Measurements from ENCODE around the gene HTR3B. TPM values are rescaled to one million over a fixed set of nuclear protein-coding genes. Genes with fewer than 3 reads are reported as not detected.
"Not testable (repeated sequence)": the region's sequence is repeated elsewhere in the genome, so short reads cannot be mapped to it uniquely, and the experiment has no call there.

Gene HTR3B
- total RNA-seq, 1 donor from 2014 or later = not detected

DNA sequence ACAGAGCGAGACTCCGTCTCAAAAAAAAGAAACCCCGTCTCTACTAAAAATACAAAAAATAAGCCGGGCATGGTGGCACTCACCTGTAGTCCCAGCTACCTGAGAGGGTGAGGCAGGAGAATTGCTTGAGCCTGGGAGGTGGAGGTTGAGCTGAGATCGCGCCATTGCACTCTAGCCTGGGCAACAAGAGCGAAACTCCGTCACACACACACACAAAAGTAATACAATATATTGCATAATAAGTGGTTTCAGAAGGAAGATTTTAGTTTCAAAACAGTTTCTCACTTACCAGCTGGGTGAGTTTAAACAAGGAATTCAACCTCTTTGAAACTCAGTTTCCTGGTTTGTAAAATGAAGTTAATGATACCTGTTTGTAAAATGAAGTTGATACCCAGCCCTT is 37.7 kb downstream of the HTR3B start:
- DNase-seq (ENCODE audit: low spot score) = no peak

DNA sequence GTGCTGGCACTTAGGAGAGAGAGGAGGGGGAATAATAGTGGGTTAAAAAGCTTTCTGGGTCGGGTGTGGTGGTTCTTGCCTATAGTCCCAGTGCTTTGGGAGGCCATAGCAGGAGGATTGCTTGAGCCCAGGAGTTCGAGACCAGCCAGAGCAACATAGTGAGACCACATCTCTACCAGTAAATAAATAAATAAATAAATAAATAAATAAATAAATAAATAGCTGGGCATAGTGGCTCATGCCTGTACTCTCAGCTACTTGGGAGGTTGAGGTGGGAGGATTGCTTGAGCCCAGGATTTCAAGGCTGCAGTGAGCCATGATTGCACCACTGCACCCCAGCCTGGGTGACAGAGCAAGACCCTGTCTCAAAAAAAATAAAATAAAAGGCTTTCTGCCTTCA is 41.6 kb downstream of the HTR3B start:
- not testable (repeated sequence) for DNase-seq (ENCODE audit: low spot score)

DNA sequence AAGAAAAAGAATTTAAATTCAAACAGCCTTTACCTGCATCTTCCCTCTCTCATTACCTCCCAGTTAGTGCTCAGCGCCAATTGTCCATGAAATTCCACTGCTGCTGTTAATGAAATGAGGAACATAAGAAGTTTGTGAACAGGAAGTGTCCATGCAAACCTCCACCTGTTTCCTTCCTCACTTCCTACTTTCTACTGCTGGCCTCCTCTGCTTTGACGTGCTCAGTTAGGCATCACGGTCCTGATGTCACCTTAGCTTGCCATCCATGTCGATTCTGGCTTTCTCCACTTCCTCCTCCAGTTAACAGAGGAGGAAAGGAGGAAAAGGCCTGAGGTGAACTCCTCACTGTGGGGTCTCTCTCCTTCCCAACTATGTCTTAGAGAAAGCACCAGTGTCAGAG is 43.4 kb downstream of the HTR3B start:
- no peak for DNase-seq (ENCODE audit: low spot score)

DNA sequence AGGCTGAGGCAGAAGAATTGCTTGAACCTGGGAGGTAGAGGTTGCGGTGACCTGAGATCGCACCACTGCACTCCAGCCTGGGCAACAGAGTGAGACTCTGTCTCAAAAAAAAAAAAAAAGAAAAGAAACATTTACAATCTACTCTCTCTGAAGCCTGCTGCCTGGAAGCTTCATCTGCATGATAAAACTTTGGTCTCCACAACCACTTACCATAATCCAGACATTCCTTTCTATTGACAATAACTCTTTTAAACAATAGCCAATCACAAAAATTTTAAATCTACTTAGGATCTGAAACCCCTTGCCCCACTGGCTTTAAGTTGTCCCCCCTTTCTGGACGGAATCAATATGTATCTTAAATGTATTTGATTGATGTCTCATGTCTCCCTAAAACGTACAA is 45.3 kb downstream of the HTR3B start:
- DNase-seq (ENCODE audit: low spot score) = no peak

DNA sequence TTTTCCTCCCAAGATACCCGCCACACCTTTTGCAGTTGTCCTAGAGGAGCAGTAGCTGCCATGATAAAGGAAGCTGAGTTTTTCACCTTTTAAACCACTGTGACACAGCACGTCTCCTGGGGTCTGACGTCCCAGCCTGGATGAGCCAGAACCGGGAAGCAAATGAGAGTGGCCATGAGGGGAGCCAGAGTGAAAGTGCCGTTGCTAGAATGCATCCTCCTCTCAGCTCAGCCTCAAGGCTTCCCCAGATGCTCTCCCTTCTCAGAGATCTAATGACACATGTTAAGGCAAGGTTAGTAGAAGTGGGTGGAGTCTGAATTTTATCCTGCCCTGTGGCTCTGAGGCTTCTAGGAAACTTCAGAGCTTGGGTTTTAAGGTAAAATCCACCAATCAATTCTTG is 46.9 kb downstream of the HTR3B start:
- DNase-seq (ENCODE audit: low spot score) = no peak

DNA sequence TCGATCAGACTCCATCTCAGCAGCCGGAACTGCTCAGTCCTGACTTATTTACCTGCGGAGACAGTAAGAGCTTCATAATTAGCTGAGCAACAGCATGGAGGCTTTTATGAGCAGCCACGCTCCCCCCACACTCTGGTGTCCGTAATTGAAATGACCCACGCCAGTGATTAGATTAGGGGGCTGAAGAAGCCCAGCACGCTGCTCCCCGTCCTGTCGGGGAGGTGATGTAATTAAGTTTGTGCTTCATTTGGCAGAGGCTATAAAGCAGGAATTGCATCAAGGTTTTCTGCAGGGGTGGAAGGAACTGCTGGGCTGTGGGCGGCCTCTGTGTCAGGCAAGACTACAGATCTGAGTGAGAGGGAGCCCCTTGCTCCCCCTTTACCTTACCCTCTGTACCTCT is 47.5 kb downstream of the HTR3B start:
- DNase-seq (ENCODE audit: low spot score) = no peak

DNA sequence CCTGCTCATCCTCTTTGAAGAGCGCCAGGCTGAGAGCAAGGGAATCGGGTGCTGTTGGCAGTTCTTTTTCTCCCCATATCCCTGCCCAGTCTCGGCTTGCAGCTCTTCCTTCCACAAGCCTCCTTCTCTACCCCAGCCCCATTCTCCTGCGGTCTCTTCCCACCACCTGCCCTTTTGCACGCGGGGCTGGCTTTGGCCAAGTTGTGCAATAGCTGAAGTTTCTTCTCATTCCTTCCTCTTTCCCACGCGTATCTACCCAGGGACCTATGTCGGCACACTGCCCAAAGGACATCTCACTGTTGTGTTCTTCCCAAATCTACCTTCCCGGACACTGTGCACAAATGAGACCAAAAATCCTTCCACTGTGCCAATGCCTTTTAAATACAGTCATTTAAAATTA is 48.0 kb downstream of the HTR3B start:
- DNase-seq (ENCODE audit: low spot score) = no peak

DNA sequence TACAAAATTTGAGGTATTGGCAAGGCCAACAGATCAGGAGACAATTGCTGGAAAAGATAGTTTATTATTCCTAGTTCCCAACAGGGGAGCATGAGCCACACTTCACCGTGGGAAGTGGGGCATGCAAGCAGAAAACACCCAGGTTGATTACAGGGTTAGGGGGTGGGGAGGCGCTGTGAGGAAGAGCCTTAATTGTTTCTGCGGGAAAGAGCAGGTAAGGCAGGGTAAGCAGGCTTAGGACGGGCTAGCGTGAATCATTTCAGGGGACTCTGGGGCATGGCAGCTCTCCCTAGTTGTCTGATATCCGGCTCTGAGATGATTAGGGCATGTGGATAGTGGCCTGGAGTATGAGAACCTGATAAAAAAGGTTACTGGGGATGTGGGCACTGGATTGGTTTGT is 49.6 kb downstream of the HTR3B start:
- DNase-seq (ENCODE audit: low spot score) = no peak

DNA sequence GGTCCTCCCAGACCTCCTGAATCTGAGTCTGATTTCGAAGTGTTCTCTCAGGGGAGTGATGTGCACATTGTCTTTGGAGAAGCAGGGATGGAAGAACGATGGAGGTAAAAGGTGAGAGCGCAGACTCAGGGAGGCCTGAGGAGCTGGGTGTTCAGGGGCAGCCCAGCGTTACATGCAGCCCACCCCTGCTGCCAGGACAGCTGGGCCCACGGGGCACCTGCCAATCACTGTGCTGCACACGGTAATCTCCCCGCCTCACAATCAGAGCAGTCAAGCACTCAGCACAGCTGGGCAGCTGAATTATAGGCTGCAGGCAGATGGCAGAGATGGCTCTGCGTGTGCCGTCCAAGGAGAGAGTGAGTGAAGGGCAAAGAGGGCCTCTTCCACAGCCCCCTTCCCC is 52.4 kb downstream of the HTR3B start:
- DNase-seq (ENCODE audit: low spot score) = no peak

DNA sequence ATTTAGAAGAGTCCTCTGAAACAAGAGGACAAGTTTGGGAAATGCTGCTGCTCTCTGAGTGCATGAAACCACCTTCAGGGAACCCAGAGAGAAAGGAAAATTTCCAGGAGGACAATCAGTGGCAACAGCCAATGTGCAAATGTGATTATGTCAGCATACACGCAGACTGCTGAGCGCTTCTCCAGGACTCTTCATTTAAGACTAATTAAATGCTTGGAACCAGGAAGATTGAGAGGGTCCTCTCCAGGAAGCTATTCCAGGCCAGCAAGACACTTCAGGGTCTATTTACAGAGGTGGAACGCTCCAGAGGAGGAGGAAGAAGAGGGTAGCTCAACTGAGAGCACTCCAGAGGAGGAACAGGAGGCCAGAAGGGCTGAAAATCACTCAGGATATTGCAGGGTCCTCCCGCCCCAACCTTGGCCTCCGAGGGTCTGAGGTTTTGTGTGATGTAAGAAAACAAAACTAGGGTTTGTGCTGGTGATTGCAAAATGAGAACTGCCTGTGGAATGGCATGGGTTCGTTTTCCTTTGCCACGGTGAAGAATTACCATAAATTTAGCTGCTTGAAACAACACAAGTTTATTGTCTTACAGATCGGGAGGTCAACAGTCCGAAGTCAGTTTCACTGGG is 56.2 kb downstream of the HTR3B start:
- no peak for DNase-seq (ENCODE audit: low spot score)

DNA sequence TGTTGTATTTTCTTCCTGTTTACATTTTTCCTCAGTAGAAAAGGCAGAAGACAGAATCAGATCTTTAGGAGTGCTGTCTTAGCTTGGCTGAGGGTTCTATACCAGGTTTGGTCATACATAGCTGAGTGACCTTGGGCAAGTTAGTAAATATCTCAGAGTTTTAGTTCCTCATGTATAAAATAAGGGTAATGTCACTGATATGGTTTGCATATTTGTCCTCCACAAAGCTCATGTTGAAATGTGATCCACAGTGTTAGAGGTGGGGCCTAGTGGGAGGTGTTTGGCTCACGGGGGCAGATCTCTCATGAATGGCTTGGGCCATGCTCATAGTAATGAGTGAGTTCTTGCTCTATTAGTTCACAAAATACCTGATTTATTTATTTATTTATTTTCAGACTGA is 62.8 kb downstream of the HTR3B start:
- no peak for DNase-seq (ENCODE audit: low spot score)

DNA sequence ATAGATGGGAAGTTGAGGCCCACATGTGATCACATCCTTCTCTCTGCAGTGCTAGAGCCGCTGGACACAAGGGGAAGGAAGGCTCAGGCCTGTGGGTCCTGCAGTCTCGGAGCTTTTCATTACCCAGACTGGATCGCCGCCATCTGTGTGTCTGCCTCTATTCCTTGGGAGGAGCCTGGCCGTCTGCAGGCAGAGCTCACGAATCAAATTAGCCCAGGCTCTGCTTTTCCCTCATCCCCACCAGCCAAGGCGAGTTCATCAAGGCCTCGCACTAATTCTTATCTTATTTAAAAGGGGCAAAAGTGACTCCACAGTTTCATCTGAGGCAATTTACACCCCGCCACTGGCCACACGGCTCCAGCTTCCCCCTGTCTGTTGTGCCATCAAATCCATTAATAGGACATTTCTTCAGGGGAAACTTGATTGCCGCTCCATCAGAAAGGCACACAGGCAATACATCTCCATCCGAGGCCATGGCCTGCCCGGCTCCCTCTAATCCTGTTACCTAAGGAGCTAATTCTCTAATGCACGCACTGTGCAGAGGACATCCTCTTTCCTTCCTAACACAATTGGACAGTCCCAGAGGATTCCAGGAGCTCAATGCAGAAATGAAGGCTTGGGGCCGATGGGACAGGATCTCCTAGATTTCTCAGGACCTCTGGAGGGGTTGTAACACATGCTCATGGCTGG is 67.1 kb downstream of the HTR3B start:
- DNase-seq (ENCODE audit: low spot score) = no peak

DNA sequence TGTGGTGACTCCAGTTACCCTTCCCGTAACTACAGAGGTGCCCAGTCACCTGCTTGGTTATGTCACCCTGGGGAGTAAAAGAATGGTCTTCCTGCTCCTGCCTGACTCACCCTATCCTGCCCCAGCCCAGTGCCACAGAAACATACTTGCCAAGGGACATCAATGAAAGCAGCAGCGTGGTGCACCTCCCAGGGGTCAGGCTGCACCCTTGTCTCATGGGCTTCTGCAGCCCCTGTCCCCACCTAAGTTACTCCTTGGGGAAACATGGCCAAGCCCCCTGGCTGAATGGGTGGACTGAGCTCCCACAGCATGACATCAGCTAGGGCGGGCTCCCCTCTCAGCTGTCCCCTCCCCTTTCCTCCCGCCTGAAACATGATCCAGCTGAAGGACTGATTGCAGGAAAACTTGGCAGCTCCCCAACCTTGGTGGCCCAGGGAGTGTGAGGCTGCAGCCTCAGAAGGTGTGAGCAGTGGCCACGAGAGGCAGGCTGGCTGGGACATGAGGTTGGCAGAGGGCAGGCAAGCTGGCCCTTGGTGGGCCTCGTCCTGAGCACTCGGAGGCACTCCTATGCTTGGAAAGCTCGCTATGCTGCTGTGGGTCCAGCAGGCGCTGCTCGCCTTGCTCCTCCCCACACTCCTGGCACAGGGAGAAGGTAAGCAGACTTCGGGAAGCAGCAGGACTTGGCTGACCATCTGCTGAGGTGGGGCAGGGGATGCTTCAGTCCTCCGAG is 70.3 kb downstream of the HTR3B start, which contains the start of gene HTR3A:
HTR3A (plus strand) TSS at position 368 of the 730 bp plus-strand sequence; CDS start at position 586, 218 bp downstream.
- DNase-seq (ENCODE audit: low spot score) = no peak

DNA sequence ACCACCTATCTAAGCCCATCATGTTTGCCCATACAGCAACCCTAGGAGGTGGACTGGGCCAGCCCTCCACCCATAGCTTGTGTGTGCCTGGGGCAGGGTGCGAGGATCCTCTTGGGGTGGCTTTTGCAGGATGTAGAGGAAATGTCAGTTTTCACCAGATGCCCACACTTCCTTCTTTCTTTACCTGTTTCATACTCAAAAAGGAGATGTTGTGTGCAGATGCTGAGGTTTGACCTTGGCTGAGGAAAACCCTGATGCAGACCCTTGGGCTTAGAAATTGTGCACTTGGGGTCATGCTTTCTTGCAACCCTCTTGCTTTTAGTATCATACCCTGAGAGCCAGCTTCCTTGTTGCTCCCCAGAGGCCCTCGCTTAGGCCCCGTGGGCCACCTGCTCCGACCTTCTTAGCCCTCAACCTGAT is 72.5 kb downstream of the HTR3B start:
- no peak for DNase-seq (ENCODE audit: low spot score)

DNA sequence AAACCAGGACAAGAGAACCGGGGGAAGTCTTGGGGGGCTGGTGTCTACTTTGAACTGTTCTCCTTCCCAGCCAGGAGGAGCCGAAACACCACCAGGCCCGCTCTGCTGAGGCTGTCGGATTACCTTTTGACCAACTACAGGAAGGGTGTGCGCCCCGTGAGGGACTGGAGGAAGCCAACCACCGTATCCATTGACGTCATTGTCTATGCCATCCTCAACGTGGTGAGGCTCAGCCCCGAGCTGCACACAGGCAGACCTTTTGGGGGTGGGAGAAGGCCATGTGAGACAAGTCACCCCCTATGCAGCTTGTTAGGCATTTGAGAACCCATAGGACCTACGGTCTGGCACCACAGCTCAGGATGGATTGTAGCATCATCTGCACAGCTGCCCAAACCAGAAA is 73.1 kb downstream of the HTR3B start:
- DNase-seq (ENCODE audit: low spot score) = no peak

DNA sequence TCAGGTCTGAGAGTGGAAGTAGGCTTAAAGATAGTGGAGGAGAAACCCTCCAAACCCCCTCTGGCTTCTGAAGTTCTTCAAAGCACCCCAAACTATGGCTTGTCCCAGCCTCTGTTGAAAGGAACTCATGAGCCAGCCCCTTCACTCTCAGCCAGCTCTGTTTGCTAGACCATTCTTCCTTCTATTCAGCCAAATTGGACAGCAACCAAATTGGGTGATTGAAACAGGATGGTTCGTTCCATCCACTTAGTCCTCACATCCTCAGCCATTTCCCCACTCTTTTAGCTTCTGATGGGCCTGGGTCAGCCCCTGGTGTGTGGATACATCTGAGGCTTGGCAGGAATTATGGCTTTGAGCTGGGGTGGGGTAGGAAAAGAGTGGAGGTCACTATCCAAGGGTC is 74.8 kb downstream of the HTR3B start:
- no peak for DNase-seq (ENCODE audit: low spot score)

DNA sequence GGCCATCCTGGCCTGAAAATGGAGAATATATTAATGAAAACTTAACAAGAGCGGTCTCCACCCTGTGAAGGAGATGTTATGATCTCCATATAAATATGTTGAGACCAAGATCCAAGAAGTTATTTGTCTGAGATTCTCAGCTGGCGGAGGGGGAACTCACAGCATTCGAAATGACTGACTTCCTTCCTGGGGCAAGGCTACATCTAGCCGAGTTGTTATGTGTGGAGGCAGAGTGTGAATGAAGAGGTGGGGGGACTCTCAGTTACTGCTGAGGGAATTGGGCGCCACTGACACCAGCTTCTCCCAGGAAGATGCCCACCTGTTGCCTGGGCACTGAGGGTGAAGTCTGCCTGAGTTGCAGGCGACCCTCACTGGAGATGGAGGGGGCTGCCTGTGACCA is 76.2 kb downstream of the HTR3B start:
- no peak for DNase-seq (ENCODE audit: low spot score)

DNA sequence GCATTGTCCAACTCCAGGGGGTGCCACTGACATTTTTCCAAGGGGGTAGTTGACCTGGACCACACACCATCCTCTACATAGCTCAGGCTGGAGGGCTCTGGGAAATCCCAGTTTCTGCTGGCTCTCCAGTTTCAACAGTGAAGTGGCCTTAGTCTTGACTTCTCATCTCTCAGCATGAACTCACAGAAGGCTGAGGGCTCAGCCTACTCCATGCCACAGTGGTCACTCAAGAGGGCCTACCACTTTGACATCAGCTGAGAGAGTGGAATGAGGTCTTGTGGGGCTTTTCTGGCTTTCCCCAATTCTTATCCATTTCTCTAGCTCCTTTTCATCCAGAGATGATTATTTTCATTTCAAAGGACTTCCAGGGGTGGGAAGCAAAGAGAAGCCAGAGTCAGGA is 77.7 kb downstream of the HTR3B start:
- DNase-seq (ENCODE audit: low spot score) = no peak

DNA sequence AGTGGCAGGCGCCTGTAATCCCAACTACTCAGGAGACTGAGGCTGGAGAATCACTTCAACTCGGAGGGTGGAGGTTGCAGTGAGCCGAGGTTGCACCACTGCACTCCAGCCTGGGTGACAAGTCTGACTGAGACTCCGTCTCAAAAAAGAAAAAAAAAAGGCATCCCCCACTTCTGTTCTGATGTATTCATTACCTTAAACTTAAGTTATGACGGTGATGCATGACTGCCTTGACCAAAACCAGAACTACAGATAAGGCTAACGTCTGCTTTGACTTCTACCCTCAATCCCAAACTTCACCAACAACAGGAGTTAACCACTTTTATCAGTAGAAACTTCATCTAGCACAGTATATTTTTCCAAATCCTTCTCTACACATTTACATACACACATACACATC is 80.2 kb downstream of the HTR3B start:
- no peak for DNase-seq (ENCODE audit: low spot score)

DNA sequence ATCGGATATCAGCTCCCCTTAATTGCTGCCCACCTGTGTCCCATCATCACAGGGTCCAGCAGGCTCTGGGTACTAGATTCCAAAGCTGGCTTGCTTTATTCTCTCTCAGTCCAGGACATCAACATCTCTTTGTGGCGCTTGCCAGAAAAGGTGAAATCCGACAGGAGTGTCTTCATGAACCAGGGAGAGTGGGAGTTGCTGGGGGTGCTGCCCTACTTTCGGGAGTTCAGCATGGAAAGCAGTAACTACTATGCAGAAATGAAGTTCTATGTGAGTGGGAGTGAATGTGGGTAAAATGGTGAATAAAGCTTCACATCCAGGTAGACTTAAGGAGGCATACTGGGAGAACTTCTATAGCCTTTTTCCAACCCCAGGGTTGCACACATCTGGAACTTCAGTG is 81.3 kb downstream of the HTR3B start:
- no peak for DNase-seq (ENCODE audit: low spot score)

DNA sequence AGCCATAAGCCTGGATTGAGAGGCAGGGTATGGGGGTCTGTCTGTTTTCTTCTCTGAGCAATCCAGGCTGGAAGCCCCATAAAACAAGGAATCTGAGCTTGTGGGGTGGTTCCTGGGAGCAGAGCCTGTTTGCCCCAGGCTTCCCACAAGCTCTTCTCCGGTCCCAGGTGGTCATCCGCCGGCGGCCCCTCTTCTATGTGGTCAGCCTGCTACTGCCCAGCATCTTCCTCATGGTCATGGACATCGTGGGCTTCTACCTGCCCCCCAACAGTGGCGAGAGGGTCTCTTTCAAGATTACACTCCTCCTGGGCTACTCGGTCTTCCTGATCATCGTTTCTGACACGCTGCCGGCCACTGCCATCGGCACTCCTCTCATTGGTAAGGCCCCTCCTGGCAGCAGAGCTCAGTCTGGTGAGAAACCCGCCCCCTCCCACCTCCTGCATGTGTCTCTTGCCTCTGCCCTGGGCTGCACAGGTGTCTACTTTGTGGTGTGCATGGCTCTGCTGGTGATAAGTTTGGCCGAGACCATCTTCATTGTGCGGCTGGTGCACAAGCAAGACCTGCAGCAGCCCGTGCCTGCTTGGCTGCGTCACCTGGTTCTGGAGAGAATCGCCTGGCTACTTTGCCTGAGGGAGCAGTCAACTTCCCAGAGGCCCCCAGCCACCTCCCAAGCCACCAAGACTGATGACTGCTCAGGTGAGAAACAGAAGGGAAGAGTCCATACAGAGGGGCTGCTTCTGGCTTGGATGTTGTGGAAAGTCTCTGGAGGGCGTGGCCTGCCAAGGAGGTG is 82.0 kb downstream of the HTR3B start:
- no peak for DNase-seq (ENCODE audit: low spot score)

DNA sequence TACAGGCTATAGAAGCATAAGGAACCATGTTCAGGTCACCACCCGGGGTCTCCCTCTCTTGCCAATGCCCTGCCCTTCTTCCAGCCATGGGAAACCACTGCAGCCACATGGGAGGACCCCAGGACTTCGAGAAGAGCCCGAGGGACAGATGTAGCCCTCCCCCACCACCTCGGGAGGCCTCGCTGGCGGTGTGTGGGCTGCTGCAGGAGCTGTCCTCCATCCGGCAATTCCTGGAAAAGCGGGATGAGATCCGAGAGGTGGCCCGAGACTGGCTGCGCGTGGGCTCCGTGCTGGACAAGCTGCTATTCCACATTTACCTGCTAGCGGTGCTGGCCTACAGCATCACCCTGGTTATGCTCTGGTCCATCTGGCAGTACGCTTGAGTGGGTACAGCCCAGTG is 84.8 kb downstream of the HTR3B start:
- no peak for DNase-seq (ENCODE audit: low spot score)
